ENCODE data around the gene PCBP3.
A peak's percentile ranks its signal among the peaks of the same experiment; 100 is the strongest.

Gene PCBP3

DNA sequence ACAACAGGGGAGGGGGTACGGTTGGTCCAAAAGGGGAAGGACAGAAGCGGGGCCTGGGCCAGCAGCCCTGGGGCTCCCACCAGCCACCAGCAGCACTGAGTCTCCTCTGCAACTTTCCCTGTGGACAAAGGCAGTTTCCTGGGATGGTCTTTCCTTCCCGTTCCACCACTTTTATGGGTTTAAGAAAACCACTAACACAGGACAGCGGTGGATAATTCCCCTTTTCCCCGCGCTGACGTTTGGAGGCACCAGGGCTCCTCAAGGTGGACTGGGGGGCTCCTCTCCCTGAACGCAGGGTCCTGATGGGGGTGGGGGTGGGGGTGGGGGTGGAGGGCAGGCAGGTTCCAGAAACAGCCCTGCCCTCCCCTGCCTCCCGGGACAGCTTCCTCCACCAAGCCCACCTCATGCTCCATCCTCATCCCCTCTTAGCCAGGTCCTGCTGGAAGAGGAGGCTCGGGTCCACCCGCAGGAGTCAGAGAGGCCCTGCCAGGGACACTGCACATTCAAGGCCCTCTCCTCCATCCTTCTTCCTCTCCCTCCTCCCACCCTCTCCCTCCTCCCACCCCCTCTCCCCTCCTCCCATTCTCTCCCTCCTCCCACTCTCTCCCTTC, 333.3 kb downstream of the PCBP3 start:
- no peak for DNase-seq (ENCODE audit: low read depth, low spot score)
- H3K27ac ChIP-seq, result no peak overlapping the region

DNA sequence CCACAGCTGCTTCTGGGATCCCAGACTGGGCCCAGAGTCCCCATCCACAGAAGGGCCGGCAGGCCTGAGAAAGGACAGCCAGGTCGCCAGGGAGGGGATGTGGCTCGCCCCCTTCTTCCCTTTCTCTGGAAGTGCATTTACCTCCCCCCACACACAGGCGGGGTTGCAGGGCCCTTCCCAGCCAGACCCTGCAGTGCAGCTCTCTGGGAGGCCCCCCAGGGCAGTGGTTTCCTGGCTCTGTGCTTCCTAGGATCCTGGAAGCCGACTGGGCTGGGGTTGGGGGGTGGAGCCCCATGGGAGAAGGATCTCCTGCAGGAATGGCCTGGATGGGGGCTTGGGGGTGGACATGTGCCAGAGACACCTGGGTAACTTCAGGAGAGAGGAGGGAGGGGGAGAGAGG, 333.9 kb downstream of the PCBP3 start:
- DNase-seq (ENCODE audit: low read depth, low spot score), result no peak
- no peak overlapping the region for H3K27ac ChIP-seq

DNA sequence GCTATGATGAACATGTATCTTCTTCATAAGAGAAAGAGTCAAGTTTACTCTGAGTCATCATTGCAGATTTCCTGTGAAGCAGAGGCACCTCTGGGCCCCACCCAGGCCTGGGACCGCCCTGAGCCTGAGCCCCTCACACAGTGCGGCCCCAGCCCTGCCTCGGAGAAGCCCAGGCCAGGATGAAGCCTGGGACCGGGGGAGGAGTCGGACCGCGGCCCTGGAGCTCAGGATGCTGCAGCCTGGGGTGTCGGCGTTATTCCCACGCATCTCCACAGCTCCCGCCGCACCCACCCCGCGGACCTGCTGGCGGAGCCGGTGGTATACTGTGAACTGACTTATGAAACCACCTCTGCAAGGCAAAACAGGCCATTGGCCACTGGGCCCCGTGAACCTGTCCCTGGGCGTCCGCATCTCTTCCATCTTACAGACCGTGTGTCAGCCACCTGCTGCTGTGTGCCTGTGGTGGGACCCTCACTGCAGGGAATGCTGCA, 335.7 kb downstream of the PCBP3 start:
- DNase-seq (ENCODE audit: low read depth, low spot score), result no peak
- H3K27ac ChIP-seq, result no peak overlapping the region

DNA sequence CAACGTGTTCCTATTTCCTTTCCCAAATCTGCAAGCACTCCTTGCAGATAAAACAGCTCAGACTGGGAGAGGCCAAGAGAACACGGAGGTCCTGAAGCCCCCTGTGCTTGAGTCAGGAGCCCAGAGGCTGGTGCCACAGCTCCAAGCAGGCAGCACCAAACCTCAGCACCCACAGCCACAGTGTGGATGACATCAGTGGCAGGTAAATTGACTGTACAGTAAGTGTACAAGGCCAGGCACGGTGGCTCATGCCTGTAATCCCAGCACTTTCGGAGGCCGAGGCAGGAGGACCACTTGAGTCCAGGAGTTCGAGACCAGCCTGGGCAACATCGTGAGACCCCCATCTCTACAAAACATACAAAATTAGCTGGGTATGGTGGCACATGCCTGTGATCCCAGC, 336.1 kb downstream of the PCBP3 start:
- DNase-seq (ENCODE audit: low read depth, low spot score), result no peak

DNA sequence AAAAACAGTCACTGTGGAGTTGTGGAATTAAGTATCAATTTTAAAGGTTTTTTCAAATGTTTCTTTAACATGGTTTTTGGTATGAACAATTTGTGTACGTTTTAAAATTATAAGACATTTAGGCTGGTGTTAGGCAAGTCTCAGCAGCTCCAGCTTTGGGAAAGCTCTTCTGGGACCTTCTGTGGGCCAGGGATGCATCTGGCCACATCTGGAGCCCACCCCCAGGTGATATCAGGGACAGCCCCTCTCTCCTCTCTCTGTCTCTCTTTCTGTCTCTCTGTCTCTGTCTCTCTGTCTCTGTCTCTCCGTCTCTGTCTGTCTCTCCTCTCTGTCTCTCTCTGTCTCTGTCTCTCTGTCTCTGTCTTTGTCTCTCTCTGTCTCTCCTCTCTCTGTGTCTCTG, 336.7 kb downstream of the PCBP3 start:
- DNase-seq (ENCODE audit: low read depth, low spot score), result no peak
- no peak overlapping the region for H3K27ac ChIP-seq

More for the DNA sequence above, 336.1 kb downstream of the PCBP3 start:
- H3K27ac ChIP-seq, result no peak overlapping the region

DNA sequence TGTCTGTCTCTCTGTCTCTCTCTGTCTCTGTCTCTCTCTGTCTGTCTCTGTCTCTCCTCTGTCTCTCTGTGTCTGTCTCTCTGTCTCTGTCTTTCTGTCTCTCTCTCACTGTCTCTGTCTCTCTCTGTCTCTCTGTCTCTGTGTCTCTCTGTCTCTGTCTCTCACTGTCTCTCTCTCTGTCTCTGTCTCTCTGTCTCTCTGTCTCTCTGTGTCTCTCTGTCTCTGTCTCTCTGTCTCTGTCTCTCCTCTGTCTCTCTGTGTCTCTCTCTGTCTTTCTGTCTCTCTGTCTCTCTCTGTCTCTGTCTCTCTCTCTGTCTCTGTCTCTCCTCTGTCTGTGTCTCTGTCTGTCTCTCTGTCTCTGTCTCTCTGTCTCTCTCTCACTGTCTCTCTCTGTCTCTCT, 337.2 kb downstream of the PCBP3 start:
- DNase-seq (ENCODE audit: low read depth, low spot score), result no peak
- no peak overlapping the region for H3K27ac ChIP-seq

DNA sequence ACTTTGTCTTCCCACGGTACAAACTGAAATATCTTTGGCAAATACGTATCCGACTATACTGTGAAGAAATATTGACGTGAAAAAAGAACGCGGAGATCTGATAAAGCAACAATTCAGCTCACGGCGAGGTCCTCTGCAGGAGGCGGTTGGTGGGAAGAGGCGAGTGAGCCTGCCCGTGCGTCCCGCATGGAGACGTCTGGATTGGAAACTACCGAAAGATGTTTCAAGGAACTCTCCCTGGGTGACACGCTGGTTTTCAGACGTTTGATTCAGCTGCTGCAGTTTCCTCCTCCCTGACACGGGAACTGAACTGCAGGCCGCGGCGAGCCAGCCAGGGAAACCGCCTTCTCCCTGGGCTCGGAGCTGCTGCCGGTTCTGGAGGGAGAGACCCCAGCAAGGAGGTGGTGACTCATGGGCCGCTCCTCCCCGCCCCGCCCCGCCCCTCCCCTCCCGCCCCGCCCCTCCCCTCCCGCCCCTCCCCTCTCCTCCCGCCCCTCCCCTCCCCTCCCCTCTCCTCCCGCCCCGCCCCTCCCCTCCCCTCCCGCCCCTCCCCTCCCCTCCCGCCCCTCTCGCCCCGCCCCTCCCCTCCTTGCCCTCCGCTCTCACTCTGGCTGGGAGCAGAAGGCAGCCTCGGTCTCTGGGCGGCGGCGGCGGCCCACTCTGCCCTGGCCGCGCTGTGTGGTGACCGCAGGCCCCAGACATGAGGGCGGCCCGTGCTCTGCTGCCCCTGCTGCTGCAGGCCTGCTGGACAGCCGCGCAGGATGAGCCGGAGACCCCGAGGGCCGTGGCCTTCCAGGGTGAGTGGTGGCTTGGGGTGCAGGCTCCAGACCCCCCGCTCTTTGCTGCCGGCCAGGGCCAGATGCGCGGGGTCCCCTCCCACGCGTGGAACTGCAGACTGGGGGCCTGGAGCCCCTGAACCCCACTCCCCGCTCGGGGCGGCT, 337.9 kb downstream of the PCBP3 start, which contains the start of gene COL6A1:
COL6A1 (plus strand) TSS at position 620 of the 941 bp plus-strand sequence; CDS start at position 701, 81 bp downstream.
- DNase-seq (ENCODE audit: low read depth, low spot score), result peak; percentile 3
- H3K27ac ChIP-seq, result no peak within 1 kb of the TSS

DNA sequence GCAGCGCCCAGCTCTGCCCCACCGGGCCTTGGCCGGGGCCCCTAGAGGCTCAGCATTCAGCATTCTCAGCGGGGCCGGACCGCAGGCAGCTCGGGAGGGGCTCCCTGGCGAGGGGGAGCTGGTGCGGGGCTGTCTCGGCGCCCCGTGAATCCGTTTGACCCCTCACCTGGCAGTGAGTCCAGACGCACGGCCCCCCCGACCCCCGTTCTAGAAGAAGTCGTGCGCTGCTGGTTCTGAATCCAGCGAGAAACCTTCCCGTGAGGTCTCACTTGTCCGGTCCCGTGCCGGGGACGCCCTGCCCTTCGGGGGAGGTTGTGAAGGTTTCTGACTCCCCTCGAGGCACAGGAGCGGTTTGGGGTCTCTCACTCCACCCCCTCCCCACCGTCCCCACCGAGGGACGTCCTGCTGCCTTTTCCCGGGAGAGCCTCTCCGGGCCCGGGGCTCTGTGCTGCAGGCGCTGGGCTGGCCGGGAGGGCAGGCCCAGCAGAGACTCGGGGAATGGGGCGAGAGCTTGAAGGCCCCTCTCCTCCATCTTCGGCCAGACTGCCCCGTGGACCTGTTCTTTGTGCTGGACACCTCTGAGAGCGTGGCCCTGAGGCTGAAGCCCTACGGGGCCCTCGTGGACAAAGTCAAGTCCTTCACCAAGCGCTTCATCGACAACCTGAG, 338.7 kb downstream of the PCBP3 start:
- no peak overlapping the region for H3K27ac ChIP-seq
- no peak for DNase-seq (ENCODE audit: low read depth, low spot score)

DNA sequence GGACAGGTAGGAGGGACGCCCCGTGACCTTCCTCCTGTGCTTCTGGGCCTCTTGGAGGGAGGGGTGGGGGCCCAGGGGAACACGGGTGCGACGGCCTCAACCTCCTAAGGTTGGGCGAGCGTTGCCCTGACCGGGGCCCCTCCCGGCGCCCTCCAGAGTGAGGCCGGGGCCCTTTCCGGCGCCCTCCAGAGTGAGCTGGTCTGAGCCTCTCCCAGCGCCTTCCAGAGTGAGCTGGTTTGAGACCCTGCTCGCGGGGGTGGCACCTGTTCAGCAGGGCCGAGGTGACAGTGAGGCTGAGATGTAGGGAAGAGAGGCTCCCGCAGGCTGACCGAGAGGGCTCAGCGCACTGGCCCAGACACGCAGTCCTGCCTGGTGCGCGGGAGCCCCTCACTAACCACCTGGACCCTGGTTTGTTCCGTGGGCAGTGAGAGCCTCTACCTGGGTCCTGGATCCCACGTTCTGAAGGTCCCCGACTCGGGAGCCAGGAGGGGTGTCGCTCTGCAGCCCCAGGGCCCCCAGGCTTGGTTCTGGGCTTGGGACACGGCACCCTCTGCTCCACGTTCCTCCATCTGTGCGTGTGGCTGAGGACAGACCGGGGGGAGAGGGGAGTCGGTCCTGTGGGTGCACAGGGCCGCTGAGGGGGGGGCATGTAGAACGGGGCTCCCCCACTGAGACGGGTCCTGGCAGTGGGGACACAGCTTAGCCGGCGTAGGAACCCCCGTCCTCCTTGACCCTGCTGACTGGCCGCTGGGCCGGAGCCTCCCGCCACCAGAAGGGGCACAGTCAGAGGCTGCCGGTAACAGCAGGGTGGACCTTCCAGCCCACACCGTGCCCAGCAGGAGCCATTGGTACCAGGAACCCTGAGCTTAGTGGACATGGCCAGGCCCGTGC, 339.5 kb downstream of the PCBP3 start:
- no peak overlapping the region for H3K27ac ChIP-seq
- DNase-seq (ENCODE audit: low read depth, low spot score), result no peak

DNA sequence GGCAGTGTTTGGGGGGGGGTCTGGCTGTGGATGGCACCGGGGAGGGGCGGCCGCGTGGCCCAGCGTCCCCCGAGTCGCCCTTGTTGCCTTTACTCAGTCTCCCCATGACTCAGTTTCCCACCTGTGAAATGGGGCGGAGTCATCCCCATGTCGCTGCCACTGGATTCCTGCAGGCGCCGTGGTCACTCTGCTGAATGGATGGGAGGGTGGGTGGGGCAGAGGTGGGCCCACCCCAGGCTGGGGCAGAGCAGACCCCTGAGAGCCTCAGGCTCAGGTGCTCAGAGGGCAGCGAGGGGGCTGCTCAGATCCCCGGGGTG, 340.1 kb downstream of the PCBP3 start:
- no peak overlapping the region for H3K27ac ChIP-seq
- DNase-seq (ENCODE audit: low read depth, low spot score), result no peak

DNA sequence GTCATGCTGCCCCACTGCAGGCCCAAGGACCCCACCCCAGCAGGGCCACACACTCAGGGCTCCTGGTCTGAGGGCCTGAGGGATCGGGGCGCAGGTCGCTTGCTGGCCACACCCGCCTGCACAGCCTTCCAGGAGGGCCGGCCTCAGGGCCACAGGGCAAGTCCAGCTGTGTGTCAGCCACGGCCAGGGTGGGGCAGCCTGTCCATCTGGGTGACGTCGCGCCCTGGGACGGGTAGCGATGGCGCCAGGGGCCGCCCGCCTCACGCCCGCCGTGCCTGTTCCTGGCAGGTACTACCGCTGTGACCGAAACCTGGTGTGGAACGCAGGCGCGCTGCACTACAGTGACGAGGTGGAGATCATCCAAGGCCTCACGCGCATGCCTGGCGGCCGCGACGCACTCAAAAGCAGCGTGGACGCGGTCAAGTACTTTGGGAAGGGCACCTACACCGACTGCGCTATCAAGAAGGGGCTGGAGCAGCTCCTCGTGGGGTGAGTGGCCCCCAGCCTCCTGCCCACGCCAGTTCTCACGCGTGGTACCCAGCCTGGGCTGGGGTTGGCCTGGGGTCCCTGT, 340.5 kb downstream of the PCBP3 start:
- no peak overlapping the region for H3K27ac ChIP-seq
- DNase-seq (ENCODE audit: low read depth, low spot score), result no peak

DNA sequence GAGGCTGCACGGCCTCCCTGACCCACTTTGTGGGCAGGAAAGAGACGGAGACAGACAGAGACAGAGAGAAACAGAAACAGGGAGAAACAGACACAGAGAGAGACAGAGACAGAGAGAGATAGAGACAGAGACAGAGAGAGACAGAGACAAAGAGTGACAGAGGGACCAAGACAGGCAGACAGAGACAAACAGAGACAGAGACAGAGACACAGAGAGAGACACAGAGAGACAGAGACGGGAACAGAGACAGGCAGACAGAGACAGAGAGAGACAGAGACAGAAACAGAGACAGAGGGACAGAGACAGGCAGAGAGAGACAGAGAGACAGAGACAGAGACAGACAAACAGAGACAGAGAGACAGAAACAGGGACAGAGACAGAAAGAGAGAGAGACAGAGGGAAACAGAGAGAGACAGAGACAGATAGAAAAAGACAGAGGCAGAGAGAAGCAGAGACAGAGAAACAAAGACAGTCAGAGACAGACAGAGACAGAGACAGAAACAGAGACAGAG, 341.1 kb downstream of the PCBP3 start:
- H3K27ac ChIP-seq, result no peak overlapping the region

DNA sequence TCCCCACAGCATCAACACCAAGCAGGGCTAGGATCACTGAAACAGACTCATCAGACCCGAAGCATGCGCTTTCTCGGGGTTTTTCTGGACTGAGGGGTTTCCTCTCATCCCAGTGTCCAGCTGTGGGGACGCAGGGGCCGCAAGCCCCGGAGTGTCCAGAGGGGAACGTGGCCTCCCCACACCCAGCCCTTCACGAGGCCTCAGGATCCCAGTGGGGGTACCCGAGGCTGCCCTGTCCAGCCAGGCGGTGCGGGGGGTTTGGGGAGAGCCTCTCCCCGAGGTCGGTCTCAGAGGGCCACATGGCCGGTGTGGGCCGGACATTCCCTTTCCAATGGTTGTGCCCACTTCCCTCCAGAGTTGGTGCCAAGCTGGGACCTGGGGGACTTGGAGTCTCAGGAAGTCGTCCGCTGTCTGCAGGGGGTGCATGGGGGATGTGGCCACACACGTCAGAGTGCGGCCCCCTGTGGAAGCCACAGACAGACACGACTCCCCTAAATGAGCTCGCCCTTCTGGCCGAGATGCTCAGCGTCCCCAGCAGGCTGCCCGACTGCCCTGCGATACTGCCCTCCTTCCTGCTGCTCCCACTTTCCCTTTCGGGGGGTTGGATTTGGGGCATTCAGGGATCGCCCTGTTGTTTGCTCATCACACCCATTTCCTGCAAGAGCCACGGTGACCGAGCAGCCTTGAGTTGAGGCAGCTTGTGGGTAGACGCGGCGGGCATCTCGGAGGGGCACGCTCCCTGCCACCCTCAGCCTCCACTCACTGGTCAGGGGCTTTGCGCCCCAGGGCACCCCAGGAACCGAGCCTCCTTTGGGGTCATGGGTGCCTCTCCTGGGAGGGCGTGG, 342.2 kb downstream of the PCBP3 start:
- DNase-seq (ENCODE audit: low read depth, low spot score), result no peak
- H3K27ac ChIP-seq, result no peak overlapping the region

More for the DNA sequence above, 341.1 kb downstream of the PCBP3 start:
- no peak for DNase-seq (ENCODE audit: low read depth, low spot score)

DNA sequence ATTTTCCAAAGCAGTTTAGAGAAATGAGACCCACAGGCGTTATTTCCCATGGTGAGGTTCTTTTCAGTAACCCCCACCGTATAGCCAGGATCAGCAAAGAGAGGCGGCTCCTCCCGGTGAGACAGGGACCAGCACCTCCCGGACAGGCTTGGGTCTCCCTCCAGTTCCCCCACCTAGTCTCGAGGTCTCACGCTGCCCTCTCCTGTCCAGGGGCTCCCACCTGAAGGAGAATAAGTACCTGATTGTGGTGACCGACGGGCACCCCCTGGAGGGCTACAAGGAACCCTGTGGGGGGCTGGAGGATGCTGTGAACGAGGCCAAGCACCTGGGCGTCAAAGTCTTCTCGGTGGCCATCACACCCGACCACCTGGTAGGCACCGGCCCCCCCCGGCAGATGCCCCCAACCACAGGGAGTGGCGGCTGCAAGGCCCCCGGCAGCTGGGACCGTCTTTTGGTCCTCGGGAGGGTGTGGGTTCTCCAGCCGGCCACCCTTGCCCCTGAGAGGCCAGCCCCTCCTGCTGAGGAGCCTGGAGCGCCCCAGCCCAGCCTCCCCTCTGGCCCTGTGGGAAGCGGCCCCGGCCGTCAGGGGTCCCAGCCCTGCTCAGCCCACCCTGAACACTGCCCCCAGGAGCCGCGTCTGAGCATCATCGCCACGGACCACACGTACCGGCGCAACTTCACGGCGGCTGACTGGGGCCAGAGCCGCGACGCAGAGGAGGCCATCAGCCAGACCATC, 343.0 kb downstream of the PCBP3 start:
- H3K27ac ChIP-seq, result no peak overlapping the region
- no peak for DNase-seq (ENCODE audit: low read depth, low spot score)

DNA sequence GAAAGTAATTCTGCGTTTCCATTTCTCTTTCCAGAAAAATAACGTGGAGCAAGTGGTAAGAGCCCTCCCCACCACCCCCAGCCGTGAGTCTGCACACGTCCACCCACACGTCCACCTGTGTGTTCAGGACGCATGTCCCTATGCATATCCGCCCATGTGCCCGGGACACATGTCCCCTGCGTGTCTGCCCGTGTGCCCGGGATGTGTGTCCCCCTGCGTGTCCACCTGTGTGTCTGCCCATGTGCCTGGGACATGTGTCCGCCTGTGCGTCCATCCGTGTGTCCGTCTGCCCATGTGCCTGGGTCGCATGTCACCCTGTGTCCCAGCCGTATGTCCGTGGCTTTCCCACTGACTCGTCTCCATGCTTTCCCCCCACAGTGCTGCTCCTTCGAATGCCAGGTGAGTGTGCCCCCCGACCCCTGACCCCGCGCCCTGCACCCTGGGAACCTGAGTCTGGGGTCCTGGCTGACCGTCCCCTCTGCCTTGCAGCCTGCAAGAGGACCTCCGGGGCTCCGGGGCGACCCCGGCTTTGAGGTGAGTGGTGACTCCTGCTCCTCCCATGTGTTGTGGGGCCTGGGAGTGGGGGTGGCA, 343.7 kb downstream of the PCBP3 start:
- H3K27ac ChIP-seq, result no peak overlapping the region
- no peak for DNase-seq (ENCODE audit: low read depth, low spot score)

DNA sequence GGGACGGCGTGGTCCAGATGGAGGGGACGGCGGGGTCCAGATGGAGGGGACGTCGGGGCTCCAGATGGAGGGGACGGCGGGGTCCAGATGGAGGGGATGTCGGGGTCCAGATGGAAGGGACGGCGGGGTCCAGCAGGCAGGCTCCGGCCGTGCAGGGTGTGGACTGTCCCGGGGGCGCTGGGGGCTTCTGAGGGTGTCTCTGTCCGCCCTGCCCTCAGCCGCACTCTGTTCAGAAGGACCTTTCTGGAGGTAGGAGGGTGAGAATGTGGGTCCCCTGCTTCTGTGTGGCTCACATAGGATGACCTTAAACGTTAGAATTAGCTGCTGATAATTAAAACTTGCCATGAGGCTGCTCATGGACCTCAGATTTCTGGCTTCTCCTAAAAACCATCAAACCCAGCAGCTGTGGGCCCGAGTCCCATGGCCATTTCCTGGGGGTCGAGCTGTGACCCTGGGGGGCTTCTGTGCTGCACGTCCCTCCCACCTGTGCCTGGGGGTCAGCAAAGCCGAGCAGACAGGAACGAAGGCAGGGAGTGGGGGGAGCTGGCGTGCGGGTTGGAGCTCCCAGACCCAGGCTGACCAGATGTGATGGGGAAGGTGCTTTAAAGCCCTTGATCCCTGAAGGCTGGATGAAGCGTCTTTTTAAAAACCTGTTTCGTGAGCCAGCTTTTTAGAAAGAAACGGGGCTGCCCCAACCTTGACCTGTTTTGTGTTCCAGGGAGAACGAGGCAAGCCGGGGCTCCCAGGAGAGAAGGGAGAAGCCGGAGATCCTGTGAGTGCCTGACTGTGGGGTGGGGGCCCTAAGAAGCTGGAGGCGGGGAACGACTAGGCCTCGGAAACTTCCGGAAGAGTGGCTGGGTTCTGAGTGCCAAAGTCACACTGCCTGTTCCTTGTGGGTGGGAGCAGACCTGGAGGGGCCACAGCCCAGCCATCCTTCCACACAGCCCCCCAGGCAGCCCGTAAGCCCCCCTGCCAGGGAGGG, 345.1 kb downstream of the PCBP3 start:
- DNase-seq (ENCODE audit: low read depth, low spot score), result no peak
- H3K27ac ChIP-seq, result no peak overlapping the region

All from epithelial cell of prostate (primary cell).